Kidney glomerular epithelial cell (primary cell): Measurements from ENCODE around the gene GLYATL2.

Source experiments
- DNase-seq: peaks from one replicate; lab custom pipeline; 2025; lab: John Stamatoyannopoulos, UW

The GLYATL2 gene

DNA sequence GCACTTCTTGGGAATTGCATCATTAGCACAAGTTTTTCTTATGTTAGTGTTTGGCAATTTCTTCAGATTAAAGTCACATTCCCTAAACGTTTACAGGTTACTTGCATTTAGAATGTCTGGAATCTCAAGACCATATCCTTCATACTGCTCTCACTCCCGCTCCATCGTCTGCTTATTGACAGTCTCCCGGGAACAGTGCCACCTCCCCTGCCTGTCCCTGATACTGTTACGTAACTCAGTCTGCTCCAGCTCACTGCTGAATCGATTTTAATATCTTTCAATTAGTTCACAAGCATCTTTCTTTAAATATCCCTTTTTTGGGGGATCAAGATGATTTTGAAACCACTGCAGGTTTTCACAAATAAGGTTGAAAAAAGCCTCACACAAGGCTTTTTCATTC lies 48.2 kb downstream of the GLYATL2 start:
- no peak for DNase-seq

DNA sequence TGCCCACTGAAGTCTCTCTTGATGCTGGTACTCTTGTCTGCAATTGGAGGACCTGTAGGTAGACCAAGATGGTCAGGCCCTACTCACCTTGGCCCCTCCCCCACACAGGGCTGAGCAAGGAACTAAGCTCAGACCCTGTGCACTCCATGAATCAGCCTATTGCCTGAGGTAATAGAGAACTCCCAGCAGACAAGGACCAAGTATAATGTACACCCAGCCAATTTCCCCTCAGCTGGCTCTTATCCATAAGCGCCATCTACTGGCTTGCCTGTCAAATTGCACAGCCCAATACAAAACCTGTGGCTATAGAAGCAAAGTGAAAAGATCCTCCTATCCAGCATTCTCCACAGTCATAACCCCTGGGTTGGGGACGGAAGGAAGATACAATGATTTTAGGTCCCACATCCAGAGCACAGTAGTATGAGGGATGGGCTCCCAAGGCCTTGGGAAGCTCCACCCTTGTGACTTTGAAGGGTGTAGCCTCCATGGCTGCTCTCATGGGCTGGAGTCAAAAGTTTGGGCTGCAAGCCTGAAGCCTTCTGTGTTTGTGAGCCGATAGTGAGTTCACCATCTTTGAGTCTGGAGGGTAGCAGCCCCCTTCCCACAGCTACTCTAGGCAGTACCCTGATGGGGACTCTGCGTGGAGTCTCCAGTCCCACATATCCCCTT lies 56.0 kb downstream of the GLYATL2 start:
- DNase-seq, result peak; percentile 72

- DNase-seq, result peak; percentile 58
Measured at GRCh38 chr11:58787903-58788302, 56.6 kb downstream of the GLYATL2 start.

GRCh38 chr11:58786693-58787092 lies 57.8 kb downstream of the GLYATL2 start:
- DNase-seq, result no peak

- no peak for DNase-seq
Measured at GRCh38 chr11:58784995-58785394, 59.5 kb downstream of the GLYATL2 start.
